Right lobe of liver (tissue), 6 donors: ENCODE data around the gene RNF223. TPM values are rescaled to one million over a fixed set of nuclear protein-coding genes. Genes with fewer than 3 reads are reported as not detected.

Source experiments
- ATAC-seq, 4 donors: fragments of 200-7000 bp; cut with Tn5 transposase; one replicate each; pipeline ENCODE4 v1.9.1; 2020; ENCODE audit warnings: mild to moderate bottlenecking in 4 of 4, moderate library complexity in 4 of 4
- DNase-seq, 3 donors: peaks; one replicate each; pipeline ENCODE4 v3.0.0-alpha.2; 2020
- H3K27ac ChIP-seq, 3 donors: fragments of 200-600 bp; one replicate each; pipeline ENCODE4 v1.8.0; 2022
- H3K27me3 ChIP-seq, 2 donors: fragments of 200-600 bp; one replicate each; pipeline ENCODE4 v1.8.0; 2022
- H3K36me3 ChIP-seq, 4 donors: fragments of 200-600 bp; sonication (generic) in 1 of 4; one replicate each; pipeline versions ENCODE4 v1.5.1 to v1.8.0; 2017 to 2022; ENCODE audit warnings: control low read depth in 1 of 4
- H3K4me1 ChIP-seq, 4 donors: fragments of 200-600 bp; sonication (generic) in 1 of 4; one replicate each; pipeline versions ENCODE4 v1.5.1 to v1.8.0; 2017 to 2022; ENCODE audit warnings: control low read depth in 1 of 4
- H3K4me3 ChIP-seq, 3 donors: fragments of 200-600 bp; one replicate each; pipeline ENCODE4 v1.8.0; 2022
- H3K9me3 ChIP-seq, 4 donors: fragments of 200-600 bp; sonication (generic) in 1 of 4; one replicate each; pipeline versions ENCODE4 v1.5.1 to v1.8.0; 2017 to 2022; ENCODE audit warnings: control low read depth in 1 of 4
- CTCF ChIP-seq, 4 donors: fragments of 200-600 bp in 3 of 4; fragments of 450-650 bp in 1 of 4; IDR thresholded peaks; one replicate each; pipeline versions ENCODE4 v1.5.1 to v1.8.0; 2016 to 2022; ENCODE audit warnings: antibody characterized with exemption in 4 of 4, mild to moderate bottlenecking in 2 of 4
- POLR2A ChIP-seq: fragments of 450-650 bp; IDR thresholded peaks from one replicate; pipeline ENCODE4 v1.6.1; 2017; ENCODE audit warnings: antibody characterized with exemption, mild to moderate bottlenecking
- WGBS: methylation state at CpG from one replicate; pipeline ENCODE4 v1.1.6; 2018; ENCODE audit warnings: low coverage, low lambda C conversion rate; ENCODE audit not compliant: insufficient coverage; ENCODE audit errors: missing lambda C conversion rate; 5-methylcytosine and 5-hydroxymethylcytosine counted together
- intact Hi-C, 2 donors: fragments of 100-400 bp; cut with DNase I; formaldehyde crosslinking; loops; one replicate each; pipeline versions ENCODE4 v1.11.2 to v1.14.1; 2022
- total RNA-seq, 6 experiments: library from RNA; depleted of rRNA in 2 of 6; stranded (reverse); fragments of >200 nt in 2 of 6; fragmentation: NEBNext Ultra II Directional in 3 of 6; extraction: Animal tissue kit (Norgen Biotek cat#: 25700) in 3 of 6; gene quantifications; one replicate each; pipeline versions ENCODE4 v1.1.0 to v1.2.4, GENCODE V29; 2016 to 2023
- donor health status: DM: no; HTN: yes; CAD: no.
- donor health status: DM: no; HTN: no; CAD: no.
- donor health status: DM: no; HTN: no; CAD: no.
- donor health status: DM: no; HTN: yes; CAD: no.
- donor health status: DM: no; HTN: yes; CAD: no.

The RNF223 gene
- total RNA-seq, 6 experiments from 2014 or later, result not detected

DNA sequence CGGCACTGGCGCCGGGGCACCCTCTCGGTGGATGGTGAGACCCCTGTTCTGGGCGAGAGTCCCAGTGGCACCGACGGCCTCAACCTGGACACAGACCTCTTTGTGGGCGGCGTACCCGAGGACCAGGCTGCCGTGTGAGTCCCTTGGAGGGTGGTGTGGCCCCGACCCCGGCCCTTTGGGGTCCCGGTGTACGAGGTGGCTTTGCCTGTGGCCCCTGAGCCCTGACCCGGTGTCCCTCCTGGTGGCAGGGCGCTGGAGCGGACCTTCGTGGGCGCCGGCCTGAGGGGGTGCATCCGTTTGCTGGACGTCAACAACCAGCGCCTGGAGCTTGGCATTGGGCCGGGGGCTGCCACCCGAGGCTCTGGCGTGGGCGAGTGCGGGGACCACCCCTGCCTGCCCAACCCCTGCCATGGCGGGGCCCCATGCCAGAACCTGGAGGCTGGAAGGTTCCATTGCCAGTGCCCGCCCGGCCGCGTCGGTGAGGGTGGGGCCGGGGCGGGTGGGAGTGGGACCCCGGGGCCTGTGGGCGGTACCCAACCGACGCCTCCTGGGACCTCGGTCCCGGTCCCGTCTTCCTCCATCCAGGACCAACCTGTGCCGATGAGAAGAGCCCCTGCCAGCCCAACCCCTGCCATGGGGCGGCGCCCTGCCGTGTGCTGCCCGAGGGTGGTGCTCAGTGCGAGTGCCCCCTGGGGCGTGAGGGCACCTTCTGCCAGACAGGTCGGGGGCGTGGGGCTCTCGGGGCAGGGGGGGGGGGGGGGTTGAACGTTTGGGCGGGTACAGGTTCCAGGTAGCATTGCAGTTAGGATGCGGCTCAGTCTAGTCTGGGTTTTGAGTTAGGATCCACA, 24.6 kb downstream of the RNF223 start:
- H3K27ac ChIP-seq, result no peak overlapping the region
- peaks cover 0 to 2% (median 0%) of the 10 kb centered on the region in 4 donors for H3K36me3 ChIP-seq
- no peaks in the 10 kb centered on the region for H3K9me3 ChIP-seq
- DNase-seq (no peak), ATAC-seq (no peak)
- no CpG with 5 or more reads among the region's 57 CpGs for WGBS
- intact Hi-C loops, result no loop called here
- no peak for TF ChIP-seq POLR2A
- TF ChIP-seq CTCF (IDR thresholded peaks at IDR 0.05), result no peak
- H3K4me3 ChIP-seq, result no peak overlapping the region
- H3K4me1 ChIP-seq, result no peaks in the 10 kb centered on the region
- no peaks in the 10 kb centered on the region for H3K27me3 ChIP-seq

- Histone ChIP-seq H3K36me3 (peaks cover 0 to 2% (median 0%) of the 10 kb centered on the region in 4 donors), H3K9me3 (no peaks in the 10 kb centered on the region), H3K4me3 (no peak overlapping the region), H3K27ac (no peak overlapping the region), H3K4me1 (no peaks in the 10 kb centered on the region), H3K27me3 (no peaks in the 10 kb centered on the region)
- ATAC-seq (no peak), DNase-seq (no peak)
- TF ChIP-seq CTCF (IDR thresholded peaks at IDR 0.05), result no peak
- no peak for TF ChIP-seq POLR2A
- WGBS, result 95% methylated on average over 14 of the region's 28 CpGs
- intact Hi-C loops, result no loop called here
These were observed 25.3 kb downstream of the RNF223 start for GRCh38 chr1:1048765-1049164.

DNA sequence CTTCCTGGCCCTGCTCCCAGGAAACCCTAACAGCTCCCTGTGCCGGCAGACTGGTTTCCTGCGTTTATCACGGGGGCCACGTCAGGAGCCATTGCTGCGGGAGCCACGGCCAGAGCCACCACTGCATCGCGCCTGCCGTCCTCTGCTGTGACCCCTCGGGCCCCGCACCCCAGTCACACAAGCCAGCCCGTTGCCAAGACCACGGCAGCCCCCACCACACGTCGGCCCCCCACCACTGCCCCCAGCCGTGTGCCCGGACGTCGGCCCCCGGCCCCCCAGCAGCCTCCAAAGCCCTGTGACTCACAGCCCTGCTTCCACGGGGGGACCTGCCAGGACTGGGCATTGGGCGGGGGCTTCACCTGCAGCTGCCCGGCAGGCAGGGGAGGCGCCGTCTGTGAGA, 26.1 kb downstream of the RNF223 start:
- H3K36me3 ChIP-seq, result peaks cover 0 to 2% (median 0%) of the 10 kb centered on the region in 4 donors
- no peak overlapping the region for H3K27ac ChIP-seq
- no peak for ATAC-seq
- no peaks in the 10 kb centered on the region for H3K27me3 ChIP-seq
- no peak for TF ChIP-seq CTCF (IDR thresholded peaks at IDR 0.05)
- TF ChIP-seq POLR2A, result no peak
- no peaks in the 10 kb centered on the region for H3K9me3 ChIP-seq
- DNase-seq, result no peak
- 89% methylated on average over 9 of the region's 25 CpGs for WGBS
- no peak overlapping the region for H3K4me3 ChIP-seq
- intact Hi-C loops, result no loop called here
- H3K4me1 ChIP-seq, result no peaks in the 10 kb centered on the region

DNA sequence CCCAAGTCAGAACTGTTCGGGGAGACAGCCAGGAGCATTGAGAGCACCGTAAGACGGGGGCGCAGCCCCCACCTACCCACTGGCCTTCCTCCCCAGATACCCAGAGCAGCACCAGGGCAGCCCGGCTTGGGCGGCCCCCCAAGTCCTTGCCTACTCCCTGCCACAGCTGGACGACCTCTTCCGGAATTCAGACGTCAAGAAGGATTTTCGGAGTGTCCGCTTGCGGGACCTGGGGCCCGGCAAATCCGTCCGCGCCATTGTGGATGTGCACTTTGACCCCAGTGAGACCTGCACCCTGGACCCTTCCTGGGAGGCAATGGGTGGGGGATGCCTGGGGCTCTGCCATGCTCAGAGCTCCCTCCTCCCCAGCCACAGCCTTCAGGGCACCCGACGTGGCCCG, 26.7 kb downstream of the RNF223 start:
- no peak overlapping the region for H3K4me3 ChIP-seq
- no peaks in the 10 kb centered on the region for H3K9me3 ChIP-seq
- no peak for DNase-seq
- H3K27ac ChIP-seq, result no peak overlapping the region
- WGBS, result 89% methylated on average over 4 of the region's 19 CpGs
- peaks cover 0 to 2% (median 0%) of the 10 kb centered on the region in 4 donors for H3K36me3 ChIP-seq
- no peaks in the 10 kb centered on the region for H3K4me1 ChIP-seq
- H3K27me3 ChIP-seq, result no peaks in the 10 kb centered on the region
- no peak for TF ChIP-seq POLR2A
- ATAC-seq, result no peak
- intact Hi-C loops, result no loop called here

GRCh38 chr1:1046767-1047166, 27.3 kb downstream of the RNF223 start:
- no peaks in the 10 kb centered on the region for H3K4me1 ChIP-seq
- H3K27ac ChIP-seq, result no peak overlapping the region
- no peaks in the 10 kb centered on the region for H3K27me3 ChIP-seq
- no peak for TF ChIP-seq POLR2A
- no peak for DNase-seq
- ATAC-seq, result no peak
- no CpG with 5 or more reads among the region's 26 CpGs for WGBS
- intact Hi-C loops, result no loop called here
- H3K36me3 ChIP-seq, result peaks cover 0 to 2% (median 0%) of the 10 kb centered on the region in 4 donors
- H3K4me3 ChIP-seq, result no peak overlapping the region
- H3K9me3 ChIP-seq, result no peaks in the 10 kb centered on the region
